Measurements from ENCODE around the gene NPM1. TPM values are rescaled to one million over a fixed set of nuclear protein-coding genes. Genes with fewer than 3 reads are reported as not detected.
A peak's percentile ranks its signal among the peaks of the same experiment; 100 is the strongest.

NPM1 gene
- total RNA-seq, 1 experiment from 2014 or later, result 3,530 TPM

DNA sequence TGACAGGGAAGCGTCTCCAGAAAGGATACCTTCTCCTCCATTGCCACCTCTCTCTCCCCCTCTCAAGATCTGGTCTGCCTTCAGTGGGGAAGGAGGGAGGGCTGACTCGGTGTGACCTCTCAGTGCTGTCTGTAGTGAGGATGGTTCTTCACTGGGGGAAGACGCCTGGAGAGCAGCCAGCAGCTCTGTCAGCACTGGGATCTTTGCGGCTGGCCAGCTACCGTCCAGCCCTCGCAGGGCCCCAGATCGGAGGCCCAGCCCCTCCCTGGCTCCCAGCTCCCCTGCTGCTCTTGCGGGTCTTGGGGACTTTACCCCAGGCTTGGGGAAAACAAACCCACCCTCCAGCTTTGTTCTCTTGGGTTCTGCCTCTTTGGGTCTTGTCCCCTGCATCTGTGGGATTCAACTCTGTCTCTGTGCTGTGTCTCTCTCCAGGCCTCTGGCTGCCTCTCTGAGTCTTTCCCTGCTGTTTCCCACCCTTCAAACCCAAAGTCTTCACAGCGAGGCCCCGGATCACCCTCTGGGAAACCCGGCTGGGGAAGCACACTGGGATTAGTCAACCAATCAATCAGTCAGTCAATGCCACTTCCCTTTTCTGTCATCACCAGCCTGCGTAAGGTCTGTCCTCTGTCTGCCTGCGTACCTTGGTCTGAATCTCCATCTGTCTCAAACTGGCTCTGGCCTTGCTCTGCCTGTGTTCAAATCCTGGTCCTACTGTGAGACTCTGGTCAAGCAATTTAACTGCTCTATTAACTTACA, 54.8 kb downstream of the NPM1 start:
- no peak for TF ChIP-seq TEAD4 (CRISPR knock-in tag; IDR thresholded peaks at IDR 0.05)
- TF ChIP-seq, protein P1, sequence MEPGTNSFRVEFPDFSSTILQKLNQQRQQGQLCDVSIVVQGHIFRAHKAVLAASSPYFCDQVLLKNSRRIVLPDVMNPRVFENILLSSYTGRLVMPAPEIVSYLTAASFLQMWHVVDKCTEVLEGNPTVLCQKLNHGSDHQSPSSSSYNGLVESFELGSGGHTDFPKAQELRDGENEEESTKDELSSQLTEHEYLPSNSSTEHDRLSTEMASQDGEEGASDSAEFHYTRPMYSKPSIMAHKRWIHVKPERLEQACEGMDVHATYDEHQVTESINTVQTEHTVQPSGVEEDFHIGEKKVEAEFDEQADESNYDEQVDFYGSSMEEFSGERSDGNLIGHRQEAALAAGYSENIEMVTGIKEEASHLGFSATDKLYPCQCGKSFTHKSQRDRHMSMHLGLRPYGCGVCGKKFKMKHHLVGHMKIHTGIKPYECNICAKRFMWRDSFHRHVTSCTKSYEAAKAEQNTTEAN (CRISPR knock-in tag; IDR thresholded peaks at IDR 0.05), result no peak
- no peak for TF ChIP-seq GRHL2 (CRISPR knock-in tag; IDR thresholded peaks at IDR 0.05; ENCODE audit: insufficient replicate concordance, severe bottlenecking)
- TF ChIP-seq RELA (CRISPR knock-in tag; IDR thresholded peaks at IDR 0.05; ENCODE audit: borderline replicate concordance), result no peak
- TF ChIP-seq, protein P2, sequence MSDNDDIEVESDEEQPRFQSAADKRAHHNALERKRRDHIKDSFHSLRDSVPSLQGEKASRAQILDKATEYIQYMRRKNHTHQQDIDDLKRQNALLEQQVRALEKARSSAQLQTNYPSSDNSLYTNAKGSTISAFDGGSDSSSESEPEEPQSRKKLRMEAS (CRISPR knock-in tag; IDR thresholded peaks at IDR 0.05), result no peak
- TF ChIP-seq PRRX2 (CRISPR knock-in tag; IDR thresholded peaks at IDR 0.05), result no peak
- TF ChIP-seq, protein P3, sequence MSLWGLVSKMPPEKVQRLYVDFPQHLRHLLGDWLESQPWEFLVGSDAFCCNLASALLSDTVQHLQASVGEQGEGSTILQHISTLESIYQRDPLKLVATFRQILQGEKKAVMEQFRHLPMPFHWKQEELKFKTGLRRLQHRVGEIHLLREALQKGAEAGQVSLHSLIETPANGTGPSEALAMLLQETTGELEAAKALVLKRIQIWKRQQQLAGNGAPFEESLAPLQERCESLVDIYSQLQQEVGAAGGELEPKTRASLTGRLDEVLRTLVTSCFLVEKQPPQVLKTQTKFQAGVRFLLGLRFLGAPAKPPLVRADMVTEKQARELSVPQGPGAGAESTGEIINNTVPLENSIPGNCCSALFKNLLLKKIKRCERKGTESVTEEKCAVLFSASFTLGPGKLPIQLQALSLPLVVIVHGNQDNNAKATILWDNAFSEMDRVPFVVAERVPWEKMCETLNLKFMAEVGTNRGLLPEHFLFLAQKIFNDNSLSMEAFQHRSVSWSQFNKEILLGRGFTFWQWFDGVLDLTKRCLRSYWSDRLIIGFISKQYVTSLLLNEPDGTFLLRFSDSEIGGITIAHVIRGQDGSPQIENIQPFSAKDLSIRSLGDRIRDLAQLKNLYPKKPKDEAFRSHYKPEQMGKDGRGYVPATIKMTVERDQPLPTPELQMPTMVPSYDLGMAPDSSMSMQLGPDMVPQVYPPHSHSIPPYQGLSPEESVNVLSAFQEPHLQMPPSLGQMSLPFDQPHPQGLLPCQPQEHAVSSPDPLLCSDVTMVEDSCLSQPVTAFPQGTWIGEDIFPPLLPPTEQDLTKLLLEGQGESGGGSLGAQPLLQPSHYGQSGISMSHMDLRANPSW (CRISPR knock-in tag; conservative IDR thresholded peaks at IDR 0.05; ENCODE audit: low read depth), result no peak
- no peak for TF ChIP-seq ZNF232 (CRISPR knock-in tag; IDR thresholded peaks at IDR 0.05)
- TF ChIP-seq SP1 (CRISPR knock-in tag; conservative IDR thresholded peaks at IDR 0.05), result no peak
- TF ChIP-seq, protein P4, sequence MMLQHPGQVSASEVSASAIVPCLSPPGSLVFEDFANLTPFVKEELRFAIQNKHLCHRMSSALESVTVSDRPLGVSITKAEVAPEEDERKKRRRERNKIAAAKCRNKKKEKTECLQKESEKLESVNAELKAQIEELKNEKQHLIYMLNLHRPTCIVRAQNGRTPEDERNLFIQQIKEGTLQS (CRISPR knock-in tag; conservative IDR thresholded peaks at IDR 0.05), result no peak
- no peak for TF ChIP-seq CREM (CRISPR knock-in tag; IDR thresholded peaks at IDR 0.05)
- no peak for TF ChIP-seq NFE2L1 (CRISPR knock-in tag; IDR thresholded peaks at IDR 0.05)
- no peak for TF ChIP-seq E2F5 (CRISPR knock-in tag; IDR thresholded peaks at IDR 0.05)
- TF ChIP-seq FOXP1 (CRISPR knock-in tag; IDR thresholded peaks at IDR 0.05; ENCODE audit: borderline replicate concordance), result no peak
- TF ChIP-seq ERG (CRISPR knock-in tag; IDR thresholded peaks at IDR 0.05), result no peak
- DNase-seq (ENCODE audit: low spot score) (no peak), ATAC-seq (no peak)
- ChIA-PET POLR2A (no interaction called here), CTCF (interaction anchor here (0.5 to 1.4 kb wide), 4 partner anchors 11 to 470 kb away, joined by 3 to 5 read pairs (median 4); no protein-coding TSS in a partner anchor)
- Mint-ChIP-seq H3K27ac (0 out of 2 replicates have a peak overlapping the region, but pooled peaks have one; percentile 14), H3K4me3 (no peak overlapping the region), H3K36me3 (no peaks in the 10 kb centered on the region), H3K27me3 (ENCODE audit: low read depth) (no peaks in the 10 kb centered on the region), H3K4me1 (peaks cover 27% of the 10 kb centered on the region), H3K9me3 (no peaks in the 10 kb centered on the region)

DNA sequence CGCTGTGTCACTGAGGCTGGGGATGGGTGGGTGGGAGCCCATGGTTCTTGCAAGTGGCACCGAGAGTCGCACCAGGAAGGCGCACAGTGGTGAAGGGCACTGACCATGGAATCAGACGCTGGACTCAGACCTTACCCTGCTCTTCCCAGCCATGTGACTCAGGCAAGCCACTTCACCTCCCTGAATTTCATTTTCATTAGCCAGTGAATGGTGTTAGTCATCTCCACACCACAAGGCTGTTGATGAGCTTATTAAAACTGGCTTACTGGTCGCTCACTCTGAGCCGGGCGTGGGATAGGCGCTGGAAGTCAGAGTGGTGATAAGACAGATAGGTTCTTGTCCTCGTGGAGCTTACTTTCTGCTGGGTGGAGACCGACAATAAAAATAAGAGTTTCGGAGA, 56.9 kb downstream of the NPM1 start:
- ATAC-seq, result no peak
- POLR2A ChIA-PET, result no interaction called here
- CTCF ChIA-PET, result interaction anchor here (0.6 to 2.1 kb wide), 5 partner anchors 9 to 41 kb away, joined by 4 to 8 read pairs (median 4); no protein-coding TSS in a partner anchor
- TF ChIP-seq ERG (CRISPR knock-in tag; IDR thresholded peaks at IDR 0.05) (no peak), USF1 (CRISPR knock-in tag; IDR thresholded peaks at IDR 0.05) (no peak), FOXJ3 (CRISPR knock-in tag; IDR thresholded peaks at IDR 0.05; ENCODE audit: borderline replicate concordance) (no peak), ZNF423 (CRISPR knock-in tag; IDR thresholded peaks at IDR 0.05) (no peak), ZNF425 (CRISPR knock-in tag; conservative IDR thresholded peaks at IDR 0.05) (no peak)
- TF ChIP-seq, protein P1 (CRISPR knock-in tag; IDR thresholded peaks at IDR 0.05), result no peak

More for the DNA sequence above, 56.9 kb downstream of the NPM1 start:
- H3K4me1 Mint-ChIP-seq, result peaks cover 34% of the 10 kb centered on the region
- no peak overlapping the region for H3K4me3 Mint-ChIP-seq
- no peak overlapping the region for H3K27ac Mint-ChIP-seq
- H3K27me3 Mint-ChIP-seq (ENCODE audit: low read depth), result peaks cover 8% of the 10 kb centered on the region
- H3K9me3 Mint-ChIP-seq, result no peaks in the 10 kb centered on the region
- H3K36me3 Mint-ChIP-seq, result no peaks in the 10 kb centered on the region
- DNase-seq (ENCODE audit: low spot score), result no peak
